Measurements from ENCODE around the gene KDELR3.

GRCh38 chr22:38449776-38450175 is 18.1 kb upstream of the KDELR3 start:
- no peak for TF ChIP-seq PAX5 (IDR thresholded peaks at IDR 0.05; ENCODE audit: insufficient read depth, low read length, severe bottlenecking)
- no peak for TF ChIP-seq POLR2A (IDR thresholded peaks at IDR 0.05; ENCODE audit: low read depth, low read length)
- no peak for TF ChIP-seq POLR2AphosphoS5 (IDR thresholded peaks at IDR 0.05; ENCODE audit: low read depth, low read length)
